GM19438 (cell line): ENCODE measurements around the gene TOGARAM1.
"Not testable (repeated sequence)": the region's sequence is repeated elsewhere in the genome, so short reads cannot be mapped to it uniquely, and the experiment has no call there.

Source experiments
- ATAC-seq: cut with Tn5 transposase; IDR thresholded peaks from one replicate; pipeline ENCODE4 v1.9.1; 2021; ENCODE audit warnings: low read depth; ENCODE audit not compliant: unreplicated experiment

TOGARAM1 gene

DNA sequence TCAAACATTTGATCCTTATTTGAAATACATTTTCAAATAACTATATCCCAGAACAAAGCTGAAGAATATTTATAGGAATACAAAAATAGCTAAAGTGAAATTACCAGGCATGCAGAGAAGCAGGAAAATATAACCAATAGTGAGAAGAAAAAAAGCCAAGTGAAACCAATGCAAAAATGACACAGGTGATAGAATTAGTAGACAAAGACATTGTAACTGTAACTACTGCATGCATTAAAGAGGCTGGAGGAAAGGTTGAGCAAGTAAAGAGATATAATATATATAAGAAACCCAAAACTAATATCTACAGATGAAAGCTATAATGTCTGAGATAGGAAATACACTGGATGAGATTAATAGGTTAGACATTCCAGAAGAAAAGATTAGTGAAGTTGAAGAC lies 72.7 kb downstream of the TOGARAM1 start:
- ATAC-seq: no peak

GRCh38 chr14:45038256-45038655 lies 76.3 kb downstream of the TOGARAM1 start:
- no peak for ATAC-seq

- ATAC-seq: no peak
Observed at GRCh38 chr14:45038865-45039264, 76.9 kb downstream of the TOGARAM1 start.

DNA sequence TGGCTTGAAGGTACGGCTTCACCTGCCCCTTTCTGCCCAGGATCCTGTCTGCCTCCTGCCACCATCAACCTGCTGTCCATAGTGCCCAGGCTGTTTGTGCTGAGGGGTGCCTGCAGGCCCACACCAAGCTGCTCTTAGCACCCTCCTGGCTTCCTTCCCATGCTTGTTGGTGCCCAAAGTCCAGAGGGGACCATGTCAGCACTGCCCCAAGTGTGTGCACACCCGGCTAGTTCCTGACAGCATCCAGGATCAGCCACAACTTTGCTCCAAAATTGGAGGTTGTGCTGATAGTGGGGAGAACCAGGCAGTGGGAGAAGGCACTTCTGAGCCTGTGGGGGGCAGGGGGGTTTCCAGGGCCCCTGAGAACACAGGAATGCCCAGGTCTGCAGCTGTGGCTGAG lies 77.4 kb downstream of the TOGARAM1 start:
- no peak for ATAC-seq

DNA sequence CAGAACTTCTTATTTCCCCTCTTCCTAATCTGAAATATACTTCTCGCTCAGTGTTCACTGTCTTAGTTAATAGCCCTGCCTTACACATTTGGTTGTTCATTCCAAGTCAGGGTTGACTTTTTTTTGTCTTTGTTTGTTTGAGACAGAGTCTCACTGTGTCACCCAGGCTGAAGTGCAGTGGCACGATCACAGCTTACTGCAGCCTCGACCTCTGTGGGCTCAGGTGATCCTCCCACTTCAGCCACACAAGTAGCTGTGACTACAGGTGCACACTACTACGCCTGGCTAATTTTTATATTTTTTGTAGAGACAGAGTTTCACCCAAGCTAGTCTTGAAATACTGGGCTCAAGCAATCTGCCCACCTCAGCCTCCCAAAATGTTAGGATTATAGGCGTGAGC lies 79.7 kb downstream of the TOGARAM1 start:
- ATAC-seq: no peak

- no peak for ATAC-seq
Observed at GRCh38 chr14:45044638-45045037, 82.6 kb downstream of the TOGARAM1 start.

DNA sequence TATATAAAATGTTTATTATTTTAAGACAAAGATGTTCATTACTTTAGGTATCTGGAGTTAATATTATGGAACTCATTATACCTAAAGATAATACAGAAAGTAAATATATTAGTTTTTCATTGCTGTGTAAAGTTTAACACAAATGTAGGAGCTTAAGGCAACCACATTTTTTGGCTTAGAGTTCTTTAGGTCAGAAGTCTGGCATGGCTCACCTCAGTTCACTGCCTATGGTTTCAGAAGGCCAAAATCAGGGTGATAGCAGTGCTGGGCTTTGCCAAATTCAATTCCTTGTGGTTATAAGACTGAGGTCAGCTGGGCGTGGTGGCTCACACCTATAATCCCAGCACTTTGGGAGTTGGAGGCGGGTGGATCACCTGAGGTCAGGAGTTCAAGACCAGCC lies 86.4 kb downstream of the TOGARAM1 start:
- no peak for ATAC-seq

DNA sequence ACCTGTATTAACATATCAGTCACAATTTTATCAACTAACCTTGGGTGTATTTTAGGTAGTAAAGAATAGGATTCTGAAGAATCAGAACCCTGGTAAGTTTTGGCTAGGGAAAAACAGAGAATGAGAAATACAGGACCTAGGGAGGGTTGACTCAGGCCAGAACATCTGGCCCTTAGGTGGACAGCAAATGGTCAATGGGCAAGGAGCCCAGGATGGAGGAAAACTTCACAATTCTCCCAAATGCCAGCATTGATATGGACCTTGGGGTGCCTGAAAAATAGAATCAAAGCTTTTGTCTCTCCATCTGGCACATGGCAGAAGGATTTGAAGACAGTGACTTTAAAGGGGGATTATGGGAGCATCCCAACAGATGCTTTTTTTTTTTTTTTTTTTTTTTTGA lies 89.2 kb downstream of the TOGARAM1 start:
- no peak for ATAC-seq

GRCh38 chr14:45051896-45052295 lies 89.9 kb downstream of the TOGARAM1 start:
- no peak for ATAC-seq

DNA sequence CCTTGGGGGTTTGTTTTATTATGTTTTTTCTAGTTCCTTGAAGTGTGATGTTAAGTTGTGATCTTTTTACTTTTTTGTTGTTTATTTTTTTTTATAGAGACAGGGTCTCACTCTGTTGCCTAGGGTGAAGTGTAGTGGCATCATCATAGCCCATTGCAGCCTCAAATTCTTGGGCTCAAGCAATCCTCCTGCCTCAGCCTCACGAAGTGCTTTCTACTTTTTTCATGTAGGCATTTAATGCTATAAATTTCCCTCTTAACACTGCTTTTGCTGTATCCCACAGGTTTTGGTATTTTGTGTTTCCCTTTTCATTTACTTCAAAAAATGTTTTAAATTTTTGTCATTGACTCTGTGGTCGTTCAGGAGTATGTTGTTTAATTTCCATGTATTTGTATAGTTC lies 95.4 kb downstream of the TOGARAM1 start:
- no peak for ATAC-seq

- no peak for ATAC-seq
Observed at GRCh38 chr14:45057881-45058364, 95.9 kb downstream of the TOGARAM1 start.

GRCh38 chr14:45060551-45060950 lies 98.6 kb downstream of the TOGARAM1 start:
- ATAC-seq: no peak

DNA sequence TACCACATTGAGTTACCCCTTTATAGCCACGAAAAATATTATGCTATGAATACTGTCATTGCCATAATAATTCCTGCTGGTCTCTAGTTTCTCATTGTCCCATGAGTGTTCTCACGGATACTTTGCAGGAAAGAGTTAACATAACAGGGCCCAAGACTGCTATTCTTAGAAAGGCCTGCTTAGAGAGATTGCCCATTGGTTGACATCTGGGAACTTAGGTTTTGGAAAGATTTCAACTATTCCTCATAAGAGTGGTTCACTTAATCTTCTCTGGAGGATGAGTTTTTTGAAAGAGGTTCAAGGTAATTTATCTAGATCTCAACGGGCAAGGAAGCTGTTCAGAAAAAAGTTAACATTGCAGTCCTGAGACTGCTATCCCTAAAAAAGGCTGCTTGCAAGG lies 103.5 kb downstream of the TOGARAM1 start:
- no peak for ATAC-seq

- no peak for ATAC-seq
Observed at GRCh38 chr14:45065956-45066355, 104.0 kb downstream of the TOGARAM1 start.

GRCh38 chr14:45066667-45067066 lies 104.7 kb downstream of the TOGARAM1 start:
- no peak for ATAC-seq

- no peak for ATAC-seq
Observed at GRCh38 chr14:45068396-45068795, 106.4 kb downstream of the TOGARAM1 start.

DNA sequence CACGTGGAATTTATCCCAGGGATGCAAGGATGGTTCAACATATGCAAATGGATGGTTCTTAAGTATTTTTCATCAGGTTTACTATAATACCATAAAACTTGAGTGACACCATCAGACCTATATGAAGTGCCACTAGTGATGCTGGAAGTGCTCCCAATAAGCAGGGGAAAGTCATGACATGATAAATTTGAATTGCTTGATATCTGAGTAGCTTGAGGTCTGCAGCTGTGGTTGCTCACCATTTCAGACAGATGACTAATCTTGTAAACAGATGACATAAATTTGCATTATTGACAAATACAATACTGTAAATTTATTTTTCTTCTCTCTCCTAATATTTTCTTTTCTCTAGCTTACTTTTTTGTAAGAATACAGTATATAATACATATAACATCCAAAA lies 108.2 kb downstream of the TOGARAM1 start:
- ATAC-seq: no peak

DNA sequence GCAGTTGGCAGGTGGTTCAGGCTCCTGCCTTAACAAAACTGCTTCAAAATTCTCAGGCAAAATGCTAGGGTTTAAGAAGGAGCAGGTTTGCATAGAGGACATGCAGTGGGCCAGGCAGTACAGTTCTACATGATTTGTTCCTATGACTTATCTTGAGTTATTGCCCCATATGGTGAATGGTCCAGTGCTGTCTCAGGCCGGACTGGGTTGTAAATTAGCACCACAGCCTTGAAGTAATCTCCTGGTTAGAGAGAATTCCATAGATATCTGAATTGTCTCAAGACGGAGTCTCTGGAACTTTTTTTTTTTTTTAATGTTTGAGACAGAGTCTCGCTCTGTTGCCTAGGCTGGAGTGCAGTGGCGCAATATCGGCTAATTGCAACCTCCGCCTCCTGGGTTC lies 110.1 kb downstream of the TOGARAM1 start:
- no peak for ATAC-seq

DNA sequence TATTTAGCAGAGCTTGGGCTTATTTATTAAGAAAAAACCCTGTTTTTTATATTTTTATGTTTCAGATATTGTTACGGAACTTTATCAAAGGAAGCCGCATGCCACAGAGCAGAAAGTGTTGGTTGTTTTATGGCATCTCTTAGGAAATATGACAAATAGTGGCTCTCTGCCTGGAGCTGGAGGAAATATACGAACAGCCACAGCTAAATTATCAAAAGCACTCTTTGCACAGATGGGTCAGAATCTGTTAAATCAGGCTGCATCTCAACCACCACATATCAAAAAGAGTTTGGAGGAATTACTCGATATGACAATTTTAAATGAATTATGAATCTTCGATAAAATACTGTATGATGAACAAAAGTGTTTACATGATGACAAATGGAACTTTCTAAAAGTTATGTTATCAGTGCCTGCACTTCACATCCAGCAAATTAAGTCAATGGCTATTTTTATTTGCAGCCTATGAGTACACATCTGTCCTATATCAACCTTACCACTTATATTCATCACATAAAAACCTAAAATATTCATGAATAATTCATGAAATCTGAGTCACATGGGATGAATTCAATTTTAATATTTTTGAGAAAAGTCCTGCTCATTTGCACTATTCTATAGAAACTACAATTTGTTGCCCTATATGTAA lies 111.4 kb downstream of the TOGARAM1 start:
- no peak for ATAC-seq

- no peak for ATAC-seq
Observed at GRCh38 chr14:45078323-45078722, 116.3 kb downstream of the TOGARAM1 start.

- not testable (repeated sequence) for ATAC-seq
Observed at GRCh38 chr14:45080416-45080968, 118.5 kb downstream of the TOGARAM1 start.

GRCh38 chr14:45081096-45081495 lies 119.1 kb downstream of the TOGARAM1 start:
- not testable (repeated sequence) for ATAC-seq

DNA sequence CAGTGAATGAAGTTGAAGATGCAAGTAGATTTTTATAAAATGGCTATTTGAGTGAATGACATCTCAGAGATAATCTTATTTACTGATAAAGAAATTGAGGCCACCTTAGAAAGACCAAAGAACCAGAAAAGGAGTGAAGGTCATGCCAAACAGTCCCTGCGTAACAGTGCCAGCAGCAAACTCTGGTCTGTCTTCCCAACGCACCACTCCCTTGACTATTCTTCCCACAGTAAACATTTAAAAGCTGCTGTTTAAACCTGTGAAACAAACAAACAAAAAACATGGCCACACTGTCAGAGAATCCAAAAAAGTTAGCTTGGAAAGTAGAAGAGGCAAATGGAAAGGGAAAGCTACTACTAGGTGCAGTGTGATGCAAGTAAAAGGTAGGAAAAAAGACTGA lies 120.4 kb downstream of the TOGARAM1 start:
- ATAC-seq: no peak
